ENCODE results near the gene C4BPA. TPM values are rescaled to one million over a fixed set of nuclear protein-coding genes. Genes with fewer than 3 reads are reported as not detected.

C4BPA gene
- total and polyA plus RNA-seq, 2 of the 8 experiments (the other 6 are each of a cell fraction or from before 2014, with no cell fraction given) = not detected

- CTCF ChIA-PET (ENCODE audit: partially characterized antibody) = interaction anchor here (0.5 to 3.8 kb wide), 26 partner anchors 9 to 581 kb away, joined by 3 to 30 read pairs (median 4); partner anchors contain the start of gene PFKFB2
- Histone ChIP-seq H3K4me3 (ENCODE audit: extremely low read depth in 1 of 4, insufficient read depth in 2 of 4, low read depth in 3 of 4, low read length in 4 of 4) (no peak overlapping the region), H4K5ac (ENCODE audit: insufficient read length, low read depth, low read length) (no peak overlapping the region), H3K4me2 (ENCODE audit: insufficient read depth in 1 of 2, low read depth in 2 of 2, low read length in 2 of 2) (no peak overlapping the region), H4K20me1 (replicated peaks in 1 of 2; ENCODE audit: control insufficient read depth in 1 of 2, insufficient read depth in 2 of 2, low read length in 2 of 2) (no peaks in the 10 kb centered on the region), H3K9ac (replicated peaks in 1 of 4; ENCODE audit: extremely low read depth in 1 of 4, low read depth in 3 of 4, low read length in 3 of 4) (no peak overlapping the region), H3K4ac (replicated peaks; ENCODE audit: insufficient read length, low read depth, low read length) (no peak overlapping the region), H3K79me1 (ENCODE audit: low read depth, low read length) (no peaks in the 10 kb centered on the region), H4K91ac (replicated peaks; ENCODE audit: insufficient read length, low read length) (no peak overlapping the region), H3K23ac (ENCODE audit: insufficient read length) (no peak overlapping the region), H2BK15ac (ENCODE audit: low read length) (no peak overlapping the region), H3K14ac (ENCODE audit: insufficient read length) (no peak overlapping the region), H2BK12ac (ENCODE audit: low read depth, low read length) (no peak overlapping the region), H3K23me2 (ENCODE audit: low read depth, low read length) (no peaks in the 10 kb centered on the region), H3K79me2 (ENCODE audit: control insufficient read depth in 1 of 2, insufficient read depth in 2 of 2, low read length in 2 of 2) (no peaks in the 10 kb centered on the region), H3K56ac (replicated peaks; ENCODE audit: insufficient read length, low read depth, low read length) (no peak overlapping the region), H3K27me3 (replicated peaks in 1 of 4; ENCODE audit: control insufficient read depth in 3 of 4, extremely low read depth in 1 of 4, insufficient read depth in 3 of 4, low read length in 3 of 4) (no peaks in the 10 kb centered on the region), H3K36me3 (ENCODE audit: control insufficient read depth in 2 of 4, insufficient read depth in 4 of 4, low read length in 3 of 4) (no peaks in the 10 kb centered on the region), H2BK20ac (ENCODE audit: low read length) (no peak overlapping the region), H2BK5ac (ENCODE audit: low read depth, low read length) (no peak overlapping the region), H2BK120ac (replicated peaks; ENCODE audit: low read depth, low read length) (no peak overlapping the region), H3K18ac (ENCODE audit: extremely low read depth, low read length) (no peak overlapping the region), H2AK5ac (ENCODE audit: low read depth, low read length) (no peak overlapping the region), H2AFZ (ENCODE audit: low read length) (no peak overlapping the region), H3K27ac (ENCODE audit: low read depth, low read length) (no peak overlapping the region), H3K9me3 (ENCODE audit: insufficient read depth in 2 of 2, low read depth in 1 of 2, low read length in 1 of 2) (no peaks in the 10 kb centered on the region), H4K8ac (ENCODE audit: extremely low read depth, insufficient read depth, low read length) (no peak overlapping the region), H3K4me1 (replicated peaks in 1 of 4; ENCODE audit: control insufficient read depth in 3 of 4, insufficient read depth in 4 of 4, low read length in 3 of 4) (peaks cover 0 to 3% (median 0%) of the 10 kb centered on the region in 4 experiments; a peak in 2 of 7 replicates)
- no peak for TF ChIP-seq YY1 (IDR thresholded peaks at IDR 0.05; ENCODE audit: low read depth, low read length)
- TF ChIP-seq SRF (IDR thresholded peaks at IDR 0.05; ENCODE audit: low read depth, low read length) = no peak
- TF ChIP-seq EZH2 (IDR thresholded peaks at IDR 0.05; ENCODE audit: low read depth, low read length, severe bottlenecking) = no peak
- TF ChIP-seq EGR1 (IDR thresholded peaks at IDR 0.05; ENCODE audit: borderline replicate concordance, low read depth, low read length) = no peak
- no peak for TF ChIP-seq POU5F1 (IDR thresholded peaks at IDR 0.05; ENCODE audit: low read depth, low read length)
- TF ChIP-seq CREB1 (IDR thresholded peaks at IDR 0.05) = no peak
- TF ChIP-seq SAP30 (IDR thresholded peaks at IDR 0.05; ENCODE audit: insufficient read depth, insufficient replicate concordance, low read length) = no peak
- no peak for TF ChIP-seq KDM4A (IDR thresholded peaks at IDR 0.05; ENCODE audit: low read depth, low read length, severe bottlenecking)
- no peak for TF ChIP-seq TCF12 (IDR thresholded peaks at IDR 0.05; ENCODE audit: low read depth, low read length)
- no peak for TF ChIP-seq SIN3A (conservative IDR thresholded peaks at IDR 0.05 in 1 of 2, IDR thresholded peaks at IDR 0.05 in 1 of 2; ENCODE audit: low read depth in 1 of 2, low read length in 2 of 2)
- no peak for TF ChIP-seq KDM5A (IDR thresholded peaks at IDR 0.05; ENCODE audit: low read length)
- TF ChIP-seq JUND (IDR thresholded peaks at IDR 0.05; ENCODE audit: low read length) = no peak
- TF ChIP-seq POLR2AphosphoS5 (IDR thresholded peaks at IDR 0.05; ENCODE audit: low read depth, low read length) = no peak
- no peak for TF ChIP-seq TAF1 (IDR thresholded peaks at IDR 0.05; ENCODE audit: low read depth, low read length)
- no peak for TF ChIP-seq RNF2 (IDR thresholded peaks at IDR 0.05; ENCODE audit: borderline replicate concordance, low read depth, low read length, missing control alignments, poor library complexity, severe bottlenecking)
- FAIRE-seq (no peak), DNase-seq (ENCODE audit: low read depth in 1 of 2, low spot score in 2 of 2) (no peak)
- POLR2A ChIA-PET (ENCODE audit: partially characterized antibody) = interaction anchor here (1.0 to 2.2 kb wide), 3 partner anchors 31 to 237 kb away, joined by 3 to 6 read pairs (median 6); partner anchors contain the start of genes CD55 and PFKFB2
- WGBS, 2 experiments (ENCODE audit: extremely low coverage in 1 of 2, insufficient coverage in 1 of 2, insufficient read length in 1 of 2, insufficient replicate concordance in 2 of 2, low coverage in 1 of 2, low lambda C conversion rate in 2 of 2, missing lambda C conversion rate in 1 of 2) = 70% methylated on average over 2 of the region's 2 CpGs; no CpG with 5 or more reads in 1 of the 2 experiments
Observed at GRCh38 chr1:207084232-207084631, 19.8 kb upstream of the C4BPA start.
